A673 (cell line): Measurements from ENCODE around the gene ARNT2.

Experiments
- CTCF ChIP-seq: fragments of 300-800, 200-600 bp; sonication (generic); conservative IDR thresholded peaks from 2 replicates; pipeline ENCODE4 v1.5.1; 2017; ENCODE audit warnings: low read depth, mild to moderate bottlenecking, antibody characterized with exemption, low read length, moderate library complexity, mixed read lengths
- EZH2 ChIP-seq: fragments of 200-600 bp; sonication (generic); IDR thresholded peaks from 2 replicates; pipeline ENCODE4 v1.6.1; 2017; ENCODE audit warnings: borderline replicate concordance, low read depth, mild to moderate bottlenecking, mixed read lengths, antibody characterized with exemption, low read length; ENCODE audit not compliant: poor library complexity, severe bottlenecking

DNA sequence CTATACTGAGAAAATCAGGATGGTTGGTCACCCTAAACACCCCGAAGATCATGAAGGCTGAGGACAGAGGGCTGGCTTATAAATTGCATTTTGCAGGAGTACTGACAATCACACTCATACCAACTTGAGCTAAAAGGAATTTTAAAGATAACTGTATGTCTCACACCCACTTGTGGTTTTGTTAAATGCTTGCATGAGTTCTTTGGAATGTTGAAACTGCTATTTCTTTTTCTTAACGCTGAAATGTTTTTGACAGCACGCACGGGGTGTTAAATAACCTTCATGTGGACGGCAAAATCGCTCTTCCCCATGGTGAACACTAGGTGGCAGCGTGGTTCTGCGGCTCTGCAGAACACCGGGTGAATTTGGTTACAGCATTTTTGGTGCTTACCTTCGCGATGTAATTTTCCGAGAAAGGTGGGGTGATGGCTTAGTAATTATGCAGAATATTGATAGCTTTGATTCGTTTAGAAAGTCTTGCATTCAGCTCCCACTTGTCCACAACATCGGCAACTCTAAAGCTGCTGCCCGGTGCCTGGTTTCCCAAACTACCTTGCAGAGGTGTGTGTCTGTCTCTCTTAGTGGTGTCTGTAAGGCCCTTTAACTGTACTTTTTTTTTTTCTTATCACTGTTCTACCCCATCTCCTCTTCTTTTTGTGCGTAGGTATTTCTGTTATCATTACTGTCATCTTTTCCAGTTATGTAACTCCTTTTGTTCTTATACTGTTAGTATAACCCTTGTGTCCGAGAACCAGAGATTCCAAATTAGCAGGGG lies 51.7 kb downstream of the ARNT2 start:
- TF ChIP-seq CTCF (peak; percentile 93), EZH2 (no peak)
